Measurements from ENCODE around the gene UBE2H. TPM values are rescaled to one million over a fixed set of nuclear protein-coding genes. Genes with fewer than 3 reads are reported as not detected.

The UBE2H gene
- total RNA-seq, 6 experiments from 2014 or later = 89.7 to 108 (median 105) TPM

GRCh38 chr7:129925416-129926002, 27.3 kb downstream of the UBE2H start:
- peak; percentile 35 for DNase-seq
- Mint-ChIP-seq H3K27me3 (ENCODE audit: insufficient read depth) (no peaks in the 10 kb centered on the region), H3K27ac (peak overlapping the region; percentile 81), H3K4me1 (ENCODE audit: low read depth) (peaks cover 37% of the 10 kb centered on the region), H3K9me3 (no peaks in the 10 kb centered on the region), H3K36me3 (ENCODE audit: low read depth) (peaks cover 21% of the 10 kb centered on the region), H3K4me3 (peak overlapping the region; percentile 32; the same call in 1 of the 2 replicates)
- TF ChIP-seq CTCF (IDR thresholded peaks at IDR 0.05) = no peak

GRCh38 chr7:129924602-129925001, 28.2 kb downstream of the UBE2H start:
- Mint-ChIP-seq H3K4me1 (ENCODE audit: low read depth) (peaks cover 38% of the 10 kb centered on the region), H3K27ac (peak overlapping the region; percentile 85), H3K36me3 (ENCODE audit: low read depth) (peaks cover 25% of the 10 kb centered on the region), H3K27me3 (ENCODE audit: insufficient read depth) (no peaks in the 10 kb centered on the region), H3K9me3 (no peaks in the 10 kb centered on the region), H3K4me3 (no peak overlapping the region)
- no peak for TF ChIP-seq CTCF (IDR thresholded peaks at IDR 0.05)
- no peak for DNase-seq

- Mint-ChIP-seq H3K4me3 (peak overlapping the region; percentile 78), H3K9me3 (no peaks in the 10 kb centered on the region), H3K36me3 (ENCODE audit: low read depth) (peaks cover 25% of the 10 kb centered on the region), H3K27ac (peak overlapping the region; percentile 85), H3K27me3 (ENCODE audit: insufficient read depth) (no peaks in the 10 kb centered on the region), H3K4me1 (ENCODE audit: low read depth) (peaks cover 44% of the 10 kb centered on the region)
- peak; percentile 85 for DNase-seq
- no peak; the same call in 1 of the 2 replicates for TF ChIP-seq CTCF (IDR thresholded peaks at IDR 0.05)
Observed at GRCh38 chr7:129923709-129924108, 29.1 kb downstream of the UBE2H start.

GRCh38 chr7:129919492-129919891, 33.3 kb downstream of the UBE2H start:
- Mint-ChIP-seq H3K9me3 (no peaks in the 10 kb centered on the region), H3K27me3 (ENCODE audit: insufficient read depth) (no peaks in the 10 kb centered on the region), H3K4me3 (no peak overlapping the region), H3K27ac (no peak overlapping the region), H3K4me1 (ENCODE audit: low read depth) (peaks cover 51% of the 10 kb centered on the region), H3K36me3 (ENCODE audit: low read depth) (peaks cover 21% of the 10 kb centered on the region)
- DNase-seq = no peak
- TF ChIP-seq CTCF (IDR thresholded peaks at IDR 0.05) = no peak

GRCh38 chr7:129918922-129919321, 33.8 kb downstream of the UBE2H start:
- Mint-ChIP-seq H3K9me3 (no peaks in the 10 kb centered on the region), H3K36me3 (ENCODE audit: low read depth) (peaks cover 21% of the 10 kb centered on the region), H3K4me1 (ENCODE audit: low read depth) (peaks cover 51% of the 10 kb centered on the region), H3K4me3 (no peak overlapping the region), H3K27me3 (ENCODE audit: insufficient read depth) (no peaks in the 10 kb centered on the region), H3K27ac (no peak overlapping the region)
- DNase-seq = no peak
- TF ChIP-seq CTCF (IDR thresholded peaks at IDR 0.05) = no peak
